MCF 10A (cell line): ENCODE data around the gene EHBP1. TPM values are rescaled to one million over a fixed set of nuclear protein-coding genes. Genes with fewer than 3 reads are reported as not detected.

Experiments
- BruUV-seq: library from RNA; stranded (reverse); fragments of 400-500 nt; replicated peaks from 2 replicates; lab custom pipeline; 2021; lab: Mats Ljungman, UMichigan
- CTCF ChIA-PET: fragments of 300-600 bp; sonication (Branson Sonifier 250); formaldehyde crosslinking; extraction: SDS; loops from one replicate; lab custom pipeline; 2021; ENCODE audit warnings: antibody characterized with exemption, inconsistent platforms; lab: Yijun Ruan, JAX
- POLR2A ChIA-PET: fragments of 300-600, 350-650 bp; sonication (Branson Sonifier 250); formaldehyde crosslinking; extraction: SDS; loops from one replicate; lab custom pipeline; 2020; ENCODE audit warnings: antibody characterized with exemption, inconsistent platforms; lab: Yijun Ruan, JAX
- DNase-seq: peaks from one replicate; pipeline ENCODE4 v3.0.0-alpha.2; 2018; ENCODE audit not compliant: unreplicated experiment
- H3K27ac Mint-ChIP-seq: one replicate; pipeline ENCODE4 v1.8.0; 2022; ENCODE audit warnings: mild to moderate bottlenecking, low read depth, mixed read lengths; ENCODE audit not compliant: unreplicated experiment
- H3K27me3 Mint-ChIP-seq: one replicate; pipeline ENCODE4 v1.8.0; 2022; ENCODE audit warnings: mixed read lengths; ENCODE audit not compliant: insufficient read depth, unreplicated experiment
- H3K36me3 Mint-ChIP-seq: one replicate; pipeline ENCODE4 v1.8.0; 2022; ENCODE audit warnings: mild to moderate bottlenecking, moderate library complexity, mixed read lengths; ENCODE audit not compliant: insufficient read depth, unreplicated experiment
- H3K4me1 Mint-ChIP-seq: one replicate; pipeline ENCODE4 v1.8.0; 2022; ENCODE audit warnings: mixed read lengths; ENCODE audit not compliant: insufficient read depth, unreplicated experiment
- H3K4me3 Mint-ChIP-seq: one replicate; pipeline ENCODE4 v1.8.0; 2022; ENCODE audit warnings: mild to moderate bottlenecking, moderate library complexity, mixed read lengths; ENCODE audit not compliant: unreplicated experiment
- H3K9me3 Mint-ChIP-seq: one replicate; pipeline ENCODE4 v1.8.0; 2022; ENCODE audit warnings: mixed read lengths; ENCODE audit not compliant: unreplicated experiment
- intact Hi-C: fragments of 100-400 bp; cut with micrococcal nuclease; formaldehyde crosslinking; loops from 2 replicates; pipeline ENCODE4 v1.14.1; 2022
- total RNA-seq: library from RNA; stranded (reverse); gene quantifications from 2 replicates; pipeline ENCODE4 v1.2.3, GENCODE V29; 2022
- TF ChIP-seq, protein P1 (sequence below): fragments of 200-600 bp; IDR thresholded peaks from one replicate; pipeline ENCODE4 v1.8.0; 2022; ENCODE audit warnings: antibody characterized with exemption, mild to moderate bottlenecking; ENCODE audit not compliant: unreplicated experiment

Gene EHBP1
- total RNA-seq, 1 experiment from 2014 or later: 81.2 TPM

DNA sequence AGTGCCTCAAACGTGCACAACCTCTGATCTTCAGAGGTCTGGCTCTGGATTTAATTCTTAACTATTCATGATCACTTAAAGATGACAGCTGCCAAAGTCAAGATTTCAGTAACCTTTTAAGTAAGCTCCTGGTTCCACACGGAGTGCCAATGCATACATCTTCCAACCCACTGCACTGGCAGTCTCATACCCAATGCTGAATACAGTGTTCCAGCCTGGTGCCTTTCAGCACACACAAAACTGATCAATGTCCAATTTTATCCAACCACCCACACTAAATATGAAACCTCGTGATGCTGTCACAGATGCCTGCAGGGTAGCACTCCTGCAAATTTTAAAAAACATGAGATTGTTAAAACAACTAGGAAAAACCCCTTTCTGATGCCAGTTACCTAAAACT is 84.0 kb downstream of the EHBP1 start:
- BruUV-seq: no TSS peak
- intact Hi-C loops: no loop called here
- POLR2A ChIA-PET: no interaction called here
- Mint-ChIP-seq H3K4me3 (no peak overlapping the region), H3K9me3 (no peaks in the 10 kb centered on the region), H3K4me1 (peaks cover 47% of the 10 kb centered on the region), H3K27me3 (no peaks in the 10 kb centered on the region), H3K27ac (no peak overlapping the region), H3K36me3 (peaks cover 5% of the 10 kb centered on the region)
- no peak for DNase-seq
- CTCF ChIA-PET: interaction anchor here (0.6 to 4.0 kb wide), 5 partner anchors 9 to 400 kb away, joined by 3 to 29 read pairs (median 5); no protein-coding TSS in a partner anchor
- TF ChIP-seq, protein P1, sequence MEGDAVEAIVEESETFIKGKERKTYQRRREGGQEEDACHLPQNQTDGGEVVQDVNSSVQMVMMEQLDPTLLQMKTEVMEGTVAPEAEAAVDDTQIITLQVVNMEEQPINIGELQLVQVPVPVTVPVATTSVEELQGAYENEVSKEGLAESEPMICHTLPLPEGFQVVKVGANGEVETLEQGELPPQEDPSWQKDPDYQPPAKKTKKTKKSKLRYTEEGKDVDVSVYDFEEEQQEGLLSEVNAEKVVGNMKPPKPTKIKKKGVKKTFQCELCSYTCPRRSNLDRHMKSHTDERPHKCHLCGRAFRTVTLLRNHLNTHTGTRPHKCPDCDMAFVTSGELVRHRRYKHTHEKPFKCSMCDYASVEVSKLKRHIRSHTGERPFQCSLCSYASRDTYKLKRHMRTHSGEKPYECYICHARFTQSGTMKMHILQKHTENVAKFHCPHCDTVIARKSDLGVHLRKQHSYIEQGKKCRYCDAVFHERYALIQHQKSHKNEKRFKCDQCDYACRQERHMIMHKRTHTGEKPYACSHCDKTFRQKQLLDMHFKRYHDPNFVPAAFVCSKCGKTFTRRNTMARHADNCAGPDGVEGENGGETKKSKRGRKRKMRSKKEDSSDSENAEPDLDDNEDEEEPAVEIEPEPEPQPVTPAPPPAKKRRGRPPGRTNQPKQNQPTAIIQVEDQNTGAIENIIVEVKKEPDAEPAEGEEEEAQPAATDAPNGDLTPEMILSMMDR: no peak

DNA sequence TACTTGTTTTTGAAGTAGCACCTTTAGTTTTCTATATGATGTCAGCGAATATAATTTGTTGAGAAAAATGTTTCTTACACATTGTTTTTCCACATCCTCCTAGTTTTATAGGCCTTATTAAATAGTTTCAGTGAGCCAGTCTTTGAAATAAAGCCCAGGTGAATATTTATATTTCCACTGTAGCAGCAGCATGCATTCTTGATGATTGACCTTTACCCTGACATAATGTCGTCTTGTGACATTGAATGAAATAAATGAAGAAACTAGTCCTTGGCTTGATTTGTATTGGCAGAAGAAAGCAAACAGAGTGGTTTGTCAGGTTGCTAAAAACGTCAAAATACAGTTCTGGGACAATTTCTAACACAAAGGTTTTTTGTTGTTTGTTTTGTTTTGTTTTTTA is 84.4 kb downstream of the EHBP1 start:
- ChIA-PET POLR2A (no interaction called here), CTCF (interaction anchor here (0.6 to 4.0 kb wide), 3 partner anchors 34 to 399 kb away, joined by 3 to 26 read pairs (median 3); no protein-coding TSS in a partner anchor)
- Mint-ChIP-seq H3K27ac (no peak overlapping the region), H3K4me3 (no peak overlapping the region), H3K36me3 (peaks cover 5% of the 10 kb centered on the region), H3K9me3 (no peaks in the 10 kb centered on the region), H3K27me3 (no peaks in the 10 kb centered on the region), H3K4me1 (peaks cover 47% of the 10 kb centered on the region)
- no TSS peak for BruUV-seq
- no peak for DNase-seq
- TF ChIP-seq, protein P1: no peak
- intact Hi-C loops: no loop called here

DNA sequence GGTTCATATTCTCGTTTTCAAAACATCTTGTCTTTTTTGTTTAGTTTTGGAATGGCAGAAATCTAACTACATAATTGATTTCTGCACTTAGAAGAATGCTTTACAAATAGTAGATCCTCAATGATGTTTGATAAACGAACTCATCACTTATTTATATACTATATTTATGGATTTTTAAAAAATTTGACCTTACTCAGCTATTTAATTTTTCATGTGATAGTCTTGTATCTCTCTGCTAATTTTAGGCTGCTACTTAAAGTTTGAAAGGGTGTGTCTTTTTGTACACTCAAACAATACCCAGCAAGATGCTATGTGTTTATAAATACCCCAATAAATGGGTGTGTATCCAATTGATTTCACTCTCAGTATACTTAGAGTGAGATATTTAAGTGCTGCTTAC is 86.9 kb downstream of the EHBP1 start:
- BruUV-seq: no TSS peak
- Mint-ChIP-seq H3K4me3 (no peak overlapping the region), H3K27ac (no peak overlapping the region), H3K27me3 (no peaks in the 10 kb centered on the region), H3K36me3 (peaks cover 5% of the 10 kb centered on the region), H3K4me1 (peaks cover 38% of the 10 kb centered on the region), H3K9me3 (no peaks in the 10 kb centered on the region)
- intact Hi-C loops: no loop called here
- no peak for DNase-seq
- ChIA-PET CTCF (interaction anchor here (0.6 kb wide), 1 partner anchor 1538 kb away, joined by 4 read pairs; no protein-coding TSS in a partner anchor), POLR2A (interaction anchor here (0.6 kb wide), 1 partner anchor 78 kb away, joined by 3 read pairs; no protein-coding TSS in a partner anchor)
- TF ChIP-seq, protein P1: no peak

DNA sequence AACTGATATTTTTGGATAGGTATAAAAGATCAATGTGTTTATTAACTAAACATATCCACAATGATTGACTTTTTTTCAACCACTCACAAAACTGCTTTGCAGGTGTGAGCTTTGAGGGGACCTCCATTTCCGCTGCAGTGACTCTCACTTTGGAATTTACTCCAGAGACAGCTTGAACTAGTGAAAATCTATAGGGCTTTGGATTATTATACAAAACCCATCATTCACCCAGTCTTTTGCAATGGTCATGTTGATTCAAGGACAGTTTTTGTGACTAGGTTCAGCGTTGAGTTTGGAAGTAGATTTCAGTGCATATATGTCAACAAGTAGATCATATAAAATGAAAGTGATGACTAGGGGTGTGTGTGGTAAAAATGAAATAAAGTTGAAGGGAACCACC is 87.7 kb downstream of the EHBP1 start:
- ChIA-PET POLR2A (interaction anchor here (0.6 kb wide), 2 partner anchors 75 to 88 kb away, joined by 3 read pairs; partner anchors contain the start of gene EHBP1), CTCF (interaction anchor here (0.6 to 1.0 kb wide), 5 partner anchors 16 to 1786 kb away, joined by 3 to 4 read pairs (median 3); no protein-coding TSS in a partner anchor)
- H3K9me3 Mint-ChIP-seq: no peaks in the 10 kb centered on the region
- no peak overlapping the region for H3K27ac Mint-ChIP-seq
- peaks cover 8% of the 10 kb centered on the region for H3K36me3 Mint-ChIP-seq
- H3K27me3 Mint-ChIP-seq: no peaks in the 10 kb centered on the region
- H3K4me1 Mint-ChIP-seq: peaks cover 38% of the 10 kb centered on the region
- H3K4me3 Mint-ChIP-seq: no peak overlapping the region
- BruUV-seq: no TSS peak
- TF ChIP-seq, protein P1: no peak
- no peak for DNase-seq
- intact Hi-C loops: no loop called here
